ENCODE data around the gene ZDHHC14.

Gene ZDHHC14

GRCh38 chr6:157494132-157494710 lies 113.2 kb downstream of the ZDHHC14 start:
- DNase-seq = no peak

GRCh38 chr6:157496534-157497095 lies 115.6 kb downstream of the ZDHHC14 start:
- no peak for DNase-seq

GRCh38 chr6:157497579-157497978 lies 116.6 kb downstream of the ZDHHC14 start:
- DNase-seq = no peak

- no peak for DNase-seq
Measured at GRCh38 chr6:157498817-157499216, 117.8 kb downstream of the ZDHHC14 start.

GRCh38 chr6:157500022-157500421 lies 119.0 kb downstream of the ZDHHC14 start:
- DNase-seq = no peak

- DNase-seq = no peak
Measured at GRCh38 chr6:157503018-157503747, 122.2 kb downstream of the ZDHHC14 start.

- DNase-seq = no peak
Measured at GRCh38 chr6:157505912-157506491, 125.0 kb downstream of the ZDHHC14 start.

- DNase-seq = peak; percentile 34 to 36
Measured at GRCh38 chr6:157510323-157511188, 129.6 kb downstream of the ZDHHC14 start.

GRCh38 chr6:157511682-157512381 lies 130.8 kb downstream of the ZDHHC14 start:
- DNase-seq = no peak

- DNase-seq = no peak
Measured at GRCh38 chr6:157512382-157512682, 131.3 kb downstream of the ZDHHC14 start.

GRCh38 chr6:157513004-157513603 lies 132.1 kb downstream of the ZDHHC14 start:
- no peak for DNase-seq

- no peak for DNase-seq
Measured at GRCh38 chr6:157513619-157514485, 132.9 kb downstream of the ZDHHC14 start.

GRCh38 chr6:157514659-157515496 lies 133.9 kb downstream of the ZDHHC14 start:
- no peak for DNase-seq

- DNase-seq = no peak
Measured at GRCh38 chr6:157516319-157517026, 135.5 kb downstream of the ZDHHC14 start.

- DNase-seq = no peak
Measured at GRCh38 chr6:157517601-157518359, 136.8 kb downstream of the ZDHHC14 start.

- DNase-seq = no peak
Measured at GRCh38 chr6:157518397-157519250, 137.6 kb downstream of the ZDHHC14 start.

- DNase-seq = no peak
Measured at GRCh38 chr6:157519255-157520116, 138.5 kb downstream of the ZDHHC14 start.

Data from activated T-cell treated with anti-CD3 and anti-CD28 coated beads, Interleukin-2, amount 50 U/mL, for 48 hours (primary cell).